MCF 10A (cell line): ENCODE measurements around the gene KAT7. TPM values are rescaled to one million over a fixed set of nuclear protein-coding genes. Genes with fewer than 3 reads are reported as not detected.

Source experiments
- BruUV-seq: library from RNA; stranded (reverse); fragments of 400-500 nt; replicated peaks from 2 replicates; lab custom pipeline; 2021; lab: Mats Ljungman, UMichigan
- CTCF ChIA-PET: fragments of 300-600 bp; sonication (Branson Sonifier 250); formaldehyde crosslinking; extraction: SDS; loops from one replicate; lab custom pipeline; 2021; ENCODE audit warnings: antibody characterized with exemption, inconsistent platforms; lab: Yijun Ruan, JAX
- POLR2A ChIA-PET: fragments of 300-600, 350-650 bp; sonication (Branson Sonifier 250); formaldehyde crosslinking; extraction: SDS; loops from one replicate; lab custom pipeline; 2020; ENCODE audit warnings: antibody characterized with exemption, inconsistent platforms; lab: Yijun Ruan, JAX
- DNase-seq: peaks from one replicate; pipeline ENCODE4 v3.0.0-alpha.2; 2018; ENCODE audit not compliant: unreplicated experiment
- H3K27ac Mint-ChIP-seq: one replicate; pipeline ENCODE4 v1.8.0; 2022; ENCODE audit warnings: mild to moderate bottlenecking, low read depth, mixed read lengths; ENCODE audit not compliant: unreplicated experiment
- H3K27me3 Mint-ChIP-seq: one replicate; pipeline ENCODE4 v1.8.0; 2022; ENCODE audit warnings: mixed read lengths; ENCODE audit not compliant: insufficient read depth, unreplicated experiment
- H3K36me3 Mint-ChIP-seq: one replicate; pipeline ENCODE4 v1.8.0; 2022; ENCODE audit warnings: mild to moderate bottlenecking, moderate library complexity, mixed read lengths; ENCODE audit not compliant: insufficient read depth, unreplicated experiment
- H3K4me1 Mint-ChIP-seq: one replicate; pipeline ENCODE4 v1.8.0; 2022; ENCODE audit warnings: mixed read lengths; ENCODE audit not compliant: insufficient read depth, unreplicated experiment
- H3K4me3 Mint-ChIP-seq: one replicate; pipeline ENCODE4 v1.8.0; 2022; ENCODE audit warnings: mild to moderate bottlenecking, moderate library complexity, mixed read lengths; ENCODE audit not compliant: unreplicated experiment
- H3K9me3 Mint-ChIP-seq: one replicate; pipeline ENCODE4 v1.8.0; 2022; ENCODE audit warnings: mixed read lengths; ENCODE audit not compliant: unreplicated experiment
- CTCF ChIP-seq: fragments of 200-600 bp; IDR thresholded peaks from one replicate; pipeline ENCODE4 v1.8.0; 2022; ENCODE audit warnings: antibody characterized with exemption, mild to moderate bottlenecking; ENCODE audit not compliant: unreplicated experiment
- intact Hi-C: fragments of 100-400 bp; cut with micrococcal nuclease; formaldehyde crosslinking; loops from 2 replicates; pipeline ENCODE4 v1.14.1; 2022
- total RNA-seq: library from RNA; stranded (reverse); gene quantifications from 2 replicates; pipeline ENCODE4 v1.2.3, GENCODE V29; 2022

Gene KAT7
- total RNA-seq, 1 experiment from 2014 or later = 53.7 TPM

DNA sequence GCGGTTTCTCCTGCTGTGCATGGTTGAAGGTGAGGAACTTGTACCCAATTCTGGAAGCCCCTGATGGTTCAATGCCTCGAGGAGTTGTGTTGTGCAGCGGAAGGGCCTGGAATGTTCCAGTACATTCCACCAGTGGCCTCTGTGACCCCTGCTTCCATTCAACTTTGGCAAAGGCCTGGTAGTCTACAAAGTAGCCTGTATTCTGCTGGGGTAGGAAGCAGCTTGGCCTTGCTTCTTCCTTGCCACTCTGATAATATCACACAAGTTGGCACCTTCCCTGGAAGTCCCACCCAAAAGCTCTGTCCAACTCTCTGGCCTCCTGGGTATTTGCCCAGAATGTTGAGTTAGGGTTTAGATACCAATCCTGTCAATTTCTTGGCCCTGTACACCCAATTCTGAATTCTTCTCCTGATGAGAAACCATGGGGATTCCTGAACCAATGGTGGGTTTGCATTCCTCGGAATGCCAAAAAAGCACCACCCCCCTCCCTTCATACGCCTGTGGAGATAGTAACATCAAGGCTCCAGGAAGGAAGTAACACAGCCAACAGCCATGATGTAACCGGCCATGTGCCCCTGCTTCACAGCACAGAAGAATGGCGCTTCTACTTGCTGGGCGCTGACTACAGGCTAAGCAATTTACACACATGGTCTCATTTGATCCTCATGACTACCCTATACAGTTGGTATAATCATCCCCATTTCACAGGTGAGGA lies 12.8 kb upstream of the KAT7 start:
- no peaks in the 10 kb centered on the region for H3K4me1 Mint-ChIP-seq
- no peaks in the 10 kb centered on the region for H3K27me3 Mint-ChIP-seq
- no peak overlapping the region for H3K27ac Mint-ChIP-seq
- no TSS peak for BruUV-seq
- intact Hi-C loops = no loop called here
- H3K4me3 Mint-ChIP-seq = no peak overlapping the region
- POLR2A ChIA-PET = no interaction called here
- H3K36me3 Mint-ChIP-seq = no peaks in the 10 kb centered on the region
- no peak for TF ChIP-seq CTCF
- H3K9me3 Mint-ChIP-seq = no peaks in the 10 kb centered on the region
- CTCF ChIA-PET = interaction anchor here (0.6 to 1.2 kb wide), 2 partner anchors 68 to 227 kb away, joined by 3 to 4 read pairs; partner anchors contain the start of gene SLC35B1
- no peak for DNase-seq

DNA sequence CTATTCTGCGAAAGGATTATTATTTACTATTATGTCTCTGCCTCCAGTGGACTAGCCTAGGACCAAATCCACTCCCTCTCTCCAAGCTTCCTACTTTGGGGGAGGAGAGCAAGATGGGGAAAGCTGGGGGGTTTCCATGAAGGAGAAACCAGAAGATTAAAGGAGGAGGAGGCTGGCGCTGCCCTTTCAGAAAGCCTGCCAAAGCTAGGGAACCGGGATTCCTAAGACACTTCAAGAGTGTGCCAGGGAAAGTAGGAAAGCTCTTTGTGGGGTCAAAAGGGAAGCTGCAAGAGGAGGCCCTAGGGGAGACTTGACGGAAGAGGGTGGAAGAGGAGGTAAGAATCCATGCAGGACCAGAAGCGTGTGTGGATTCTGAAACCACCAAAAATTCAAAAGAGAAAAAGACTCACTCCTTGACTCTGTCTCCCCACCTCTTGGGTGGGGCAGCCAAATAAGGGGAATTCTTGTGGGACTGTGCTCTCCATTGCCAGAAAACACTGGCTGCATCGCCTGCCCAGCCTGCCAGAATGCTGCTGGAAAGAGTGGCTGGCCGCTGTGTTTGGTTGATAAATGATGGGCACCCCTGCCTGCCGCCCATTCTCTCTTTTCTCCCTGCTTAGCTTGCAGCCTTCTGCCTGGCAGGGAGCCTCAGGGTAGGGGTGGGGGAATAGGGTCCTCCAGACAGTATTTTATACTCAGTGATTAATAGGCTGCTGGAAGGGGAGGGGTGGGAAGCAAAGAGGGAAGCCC lies 11.8 kb upstream of the KAT7 start:
- no peak for DNase-seq
- TF ChIP-seq CTCF = no peak
- Mint-ChIP-seq H3K36me3 (no peaks in the 10 kb centered on the region), H3K4me1 (no peaks in the 10 kb centered on the region), H3K27ac (no peak overlapping the region), H3K4me3 (no peak overlapping the region), H3K27me3 (no peaks in the 10 kb centered on the region), H3K9me3 (no peaks in the 10 kb centered on the region)
- intact Hi-C loops = no loop called here
- BruUV-seq = no TSS peak
- ChIA-PET CTCF (interaction anchor here (0.8 to 1.2 kb wide), 3 partner anchors 69 to 220 kb away, joined by 3 read pairs; partner anchors contain the start of gene SLC35B1), POLR2A (interaction anchor here (0.9 to 2.0 kb wide), 2 partner anchors 11 to 12 kb away, joined by 3 to 6 read pairs; partner anchors contain the start of genes FAM117A and KAT7)

DNA sequence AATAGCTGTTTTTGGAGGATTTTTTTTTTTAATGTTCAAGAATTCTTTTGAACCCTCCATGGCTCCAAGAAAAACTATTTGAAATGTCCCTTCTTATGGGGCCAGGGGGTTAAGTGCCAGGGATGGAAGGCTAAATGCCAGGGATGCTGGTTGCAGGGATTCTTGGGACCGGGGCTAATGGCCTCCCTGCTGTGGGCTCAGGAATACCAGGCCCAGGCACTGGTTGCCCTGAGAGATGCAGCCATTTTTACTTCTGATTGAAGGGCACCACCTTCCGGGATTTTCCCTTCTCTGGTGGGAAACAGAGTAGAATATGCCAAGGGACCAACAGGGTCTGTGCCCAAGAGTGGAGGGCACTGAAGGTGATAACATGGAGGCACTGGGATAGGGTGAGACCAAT lies 10.9 kb upstream of the KAT7 start:
- intact Hi-C loops = no loop called here
- Mint-ChIP-seq H3K36me3 (no peaks in the 10 kb centered on the region), H3K4me3 (no peak overlapping the region), H3K4me1 (no peaks in the 10 kb centered on the region), H3K9me3 (no peaks in the 10 kb centered on the region), H3K27ac (no peak overlapping the region), H3K27me3 (no peaks in the 10 kb centered on the region)
- ChIA-PET CTCF (interaction anchor here (0.6 to 0.8 kb wide), 2 partner anchors 219 to 468 kb away, joined by 3 to 4 read pairs; no protein-coding TSS in a partner anchor), POLR2A (interaction anchor here (2.0 kb wide), 1 partner anchor 11 kb away, joined by 6 read pairs; the partner anchor contains the start of gene KAT7)
- no TSS peak for BruUV-seq
- DNase-seq = no peak
- TF ChIP-seq CTCF = no peak
